ENCODE data around the gene NNAT.

Gene NNAT

DNA sequence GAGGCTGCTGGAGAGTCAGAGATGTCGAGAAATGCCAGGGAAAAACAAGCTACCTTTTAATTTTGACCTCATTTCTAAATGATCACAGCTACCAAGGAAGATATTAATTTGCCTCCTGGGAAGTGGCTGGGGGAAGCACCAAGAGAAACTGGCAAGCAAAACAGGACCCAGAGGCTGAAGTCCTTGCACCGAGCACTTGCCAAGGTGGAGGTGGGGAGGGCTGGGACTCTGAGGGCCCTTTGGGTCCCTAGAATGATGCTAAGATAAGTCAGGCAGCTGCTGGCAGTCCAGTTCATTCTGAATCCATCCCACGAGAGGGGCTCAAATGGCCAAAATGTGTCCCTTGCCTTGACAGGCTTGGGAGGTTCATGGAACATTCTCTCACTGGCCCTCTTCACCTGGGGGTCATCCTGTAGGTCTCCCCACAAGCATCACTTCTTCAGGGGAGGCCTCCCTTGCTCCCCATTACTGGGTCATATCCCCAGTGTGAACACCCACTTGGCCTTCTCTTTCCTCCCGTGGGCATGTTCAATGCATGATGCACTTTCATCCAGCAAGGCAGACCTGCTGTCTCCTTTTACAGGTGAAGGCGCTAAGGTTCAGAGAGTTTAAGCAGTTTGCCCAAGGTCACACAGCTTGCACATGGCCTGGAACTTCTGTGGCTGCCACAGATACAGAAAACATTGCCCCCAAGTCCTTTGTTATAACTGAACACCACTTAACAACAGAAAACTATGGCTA lies 45.7 kb downstream of the NNAT start:
- no peak for DNase-seq (ENCODE audit: low read depth in 2 of 2)

DNA sequence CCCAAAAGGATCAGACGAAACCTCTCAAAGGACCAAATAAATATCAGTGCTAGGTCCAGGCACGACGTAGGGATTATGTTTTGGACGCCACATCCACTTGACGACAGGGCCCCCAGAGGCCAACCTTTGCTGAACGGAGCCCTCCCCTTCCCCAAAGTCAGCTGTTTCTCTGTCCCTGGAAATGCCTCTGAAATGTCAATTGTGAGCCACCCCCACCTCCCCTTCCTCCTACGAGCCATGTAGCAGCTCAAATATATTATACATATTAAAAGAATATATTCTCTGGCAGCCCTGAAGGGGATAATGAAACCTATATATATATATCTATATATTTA lies 46.2 kb downstream of the NNAT start:
- no peak for DNase-seq (ENCODE audit: low read depth in 2 of 2)

DNA sequence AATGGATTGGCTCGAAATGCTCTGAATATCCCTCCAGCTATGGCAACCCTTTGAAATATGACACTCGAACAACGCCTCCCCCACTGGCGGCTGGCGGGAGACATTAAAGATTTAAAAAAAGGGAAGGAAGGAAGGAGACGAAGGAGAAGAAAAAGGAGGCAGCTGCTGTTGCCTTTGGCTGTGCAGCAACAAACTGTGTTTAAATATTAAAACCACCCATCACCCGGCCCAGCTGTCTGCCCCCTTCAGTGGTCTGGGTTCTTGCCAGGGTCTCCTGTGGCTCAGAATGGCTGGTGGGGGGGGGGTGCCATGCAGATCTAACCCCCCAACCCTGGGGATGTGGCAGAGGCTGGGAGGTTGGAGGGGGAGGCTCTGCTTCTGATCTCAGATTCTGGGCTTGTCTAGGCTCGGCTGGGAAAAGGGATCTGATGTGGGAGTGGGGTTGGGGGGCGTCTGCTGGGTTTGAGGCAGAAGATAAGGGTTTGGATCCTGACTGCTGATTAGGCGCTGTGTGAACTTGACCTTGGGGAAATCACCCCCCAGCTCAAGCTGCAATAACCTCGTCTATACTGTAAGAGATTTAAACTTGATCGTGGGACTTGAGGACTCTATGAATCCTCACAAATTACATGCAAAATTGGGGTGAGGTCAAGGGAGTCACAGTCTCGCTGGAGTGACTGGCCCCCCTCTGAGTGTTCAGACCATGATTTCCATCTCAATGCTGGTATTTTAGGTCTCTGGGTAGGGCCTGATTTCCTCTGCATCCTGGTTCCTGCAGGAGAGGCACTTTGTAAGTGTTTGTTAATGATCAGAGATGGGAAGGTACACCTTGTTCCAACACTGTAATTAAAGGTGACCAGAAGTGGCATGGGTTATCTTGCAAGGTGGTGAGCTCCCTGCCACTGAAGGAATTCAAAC lies 46.9 kb downstream of the NNAT start:
- DNase-seq (ENCODE audit: low read depth in 2 of 2), result no peak

DNA sequence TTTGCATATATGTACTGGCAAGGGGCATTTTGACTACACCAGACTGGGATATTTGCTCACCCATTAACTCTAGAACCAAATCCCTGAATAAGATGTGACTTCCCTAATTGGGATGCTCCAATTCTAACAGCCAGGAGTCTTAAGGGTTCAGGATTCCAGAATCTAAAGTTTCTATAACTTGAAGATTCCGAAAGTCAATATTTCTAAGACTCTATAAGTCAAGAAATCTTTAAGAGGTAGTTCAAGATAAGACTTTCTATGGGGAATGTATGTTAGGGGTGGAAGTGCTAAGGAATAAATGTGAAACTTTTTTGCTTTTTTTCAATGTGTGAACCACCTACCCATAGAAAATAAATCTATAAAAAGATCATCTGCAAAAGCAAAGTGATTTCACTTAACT lies 49.4 kb downstream of the NNAT start:
- no peak for DNase-seq (ENCODE audit: low read depth in 2 of 2)

DNA sequence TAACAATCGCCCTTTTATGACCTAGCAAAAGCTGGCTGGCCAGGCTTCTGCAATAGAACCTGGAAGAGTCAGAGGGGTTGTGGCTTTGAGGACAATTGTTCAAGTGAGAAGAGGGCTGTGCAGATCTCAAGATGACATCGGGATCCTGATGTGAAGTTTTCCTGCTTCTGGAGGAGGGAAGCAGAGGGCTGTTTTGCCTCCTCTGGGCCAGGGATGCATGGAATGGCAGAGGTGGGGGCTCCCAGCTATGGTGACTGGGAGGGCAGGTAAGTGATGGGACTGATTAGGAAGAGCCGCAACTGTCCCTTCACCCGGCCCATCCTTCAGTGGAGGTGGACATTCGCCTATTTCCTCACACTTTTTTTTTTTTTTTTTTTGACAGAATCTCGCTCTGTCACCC lies 50.0 kb downstream of the NNAT start:
- no peak for DNase-seq (ENCODE audit: low read depth in 2 of 2)

All from activated CD8-positive, alpha-beta memory T cell treated with anti-CD3 and anti-CD28 coated beads for 4 hours (primary cell).